ENCODE measurements around the gene SPINK13.
"Not testable (repeated sequence)": the region's sequence is repeated elsewhere in the genome, so short reads cannot be mapped to it uniquely, and the experiment has no call there.

SPINK13 gene

DNA sequence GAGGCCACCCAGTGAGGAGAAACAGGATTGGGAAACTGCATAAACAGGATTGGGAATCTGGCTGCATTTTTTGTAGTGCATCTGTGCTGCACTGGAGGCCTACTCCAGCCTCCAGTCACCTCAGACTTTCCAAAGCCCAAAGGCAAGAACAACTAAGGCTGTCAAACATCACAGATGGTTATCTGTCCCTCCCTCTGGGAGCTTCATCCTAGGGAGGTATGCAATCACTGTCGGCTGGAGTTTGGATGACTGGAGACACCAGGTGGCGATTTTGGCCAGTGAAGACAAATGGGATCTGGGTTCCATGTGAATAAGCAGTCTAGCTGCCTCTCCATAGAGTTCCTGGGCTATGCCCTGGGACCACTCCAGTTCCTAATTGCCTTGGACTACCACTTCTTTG is 9.3 kb upstream of the SPINK13 start:
- no peak for TF ChIP-seq Cebpa-rat (IDR thresholded peaks at IDR 0.05)
- H3K9ac ChIP-seq: no peak overlapping the region
- no peak overlapping the region for H3K27ac ChIP-seq
- no peaks in the 10 kb centered on the region for H3K36me3 ChIP-seq
- no peak overlapping the region for H3K4me2 ChIP-seq
- H3K9me3 ChIP-seq: peaks cover 25% of the 10 kb centered on the region
- H4K20me1 ChIP-seq: no peaks in the 10 kb centered on the region
- H3K4me3 ChIP-seq: no peak overlapping the region
- H3K4me1 ChIP-seq: no peaks in the 10 kb centered on the region
- no peaks in the 10 kb centered on the region for H3K27me3 ChIP-seq

DNA sequence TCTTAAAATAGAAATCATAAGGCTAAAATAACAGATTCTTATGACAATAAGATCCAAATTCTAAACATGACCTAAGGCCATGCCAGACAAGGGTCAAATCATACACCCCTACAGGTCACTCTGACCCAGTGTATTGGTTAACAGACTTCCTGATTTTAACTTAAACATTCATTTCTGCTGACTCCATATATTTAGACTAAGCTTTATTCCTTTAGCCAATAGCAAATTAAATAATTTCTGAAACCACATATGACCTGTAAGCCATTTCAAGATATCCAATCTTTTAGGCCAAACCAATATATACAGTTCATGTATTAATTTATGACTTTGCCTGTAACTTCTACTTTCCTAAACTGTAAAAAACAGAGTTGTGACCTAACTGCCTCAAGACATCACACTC is 7.4 kb upstream of the SPINK13 start:
- no peak for TF ChIP-seq Cebpa-rat (IDR thresholded peaks at IDR 0.05)
- H3K36me3 ChIP-seq: no peaks in the 10 kb centered on the region
- H3K27ac ChIP-seq: no peak overlapping the region
- H3K4me2 ChIP-seq: no peak overlapping the region
- no peak overlapping the region for H3K9ac ChIP-seq
- peaks cover 30% of the 10 kb centered on the region for H3K9me3 ChIP-seq
- H3K4me1 ChIP-seq: no peaks in the 10 kb centered on the region
- H3K4me3 ChIP-seq: no peak overlapping the region
- H3K27me3 ChIP-seq: no peaks in the 10 kb centered on the region
- H4K20me1 ChIP-seq: no peaks in the 10 kb centered on the region

GRCh38 chr5:148267962-148268361 is 632 bp upstream of the SPINK13 start:
- H4K20me1 ChIP-seq: no peaks in the 10 kb centered on the region
- TF ChIP-seq Cebpa-rat (IDR thresholded peaks at IDR 0.05): no peak
- H3K4me1 ChIP-seq: no peaks in the 10 kb centered on the region
- H3K9me3 ChIP-seq: 0 out of 2 replicates have a peak, but pooled peaks cover 5% of the 10 kb centered on the region
- no peak overlapping the region for H3K27ac ChIP-seq
- H3K4me3 ChIP-seq: no peak overlapping the region
- no peaks in the 10 kb centered on the region for H3K27me3 ChIP-seq
- H3K36me3 ChIP-seq: no peaks in the 10 kb centered on the region
- H3K4me2 ChIP-seq: no peak overlapping the region
- no peak overlapping the region for H3K9ac ChIP-seq

GRCh38 chr5:148275129-148275528 is 6.5 kb downstream of the SPINK13 start:
- H3K27me3 ChIP-seq, H3K36me3 ChIP-seq, H3K9ac ChIP-seq, H3K4me3 ChIP-seq, H3K4me1 ChIP-seq, H3K27ac ChIP-seq, H3K4me2 ChIP-seq, H3K9me3 ChIP-seq, H4K20me1 ChIP-seq: not testable (repeated sequence)

GRCh38 chr5:148280893-148281292 is 12.3 kb downstream of the SPINK13 start:
- not testable (repeated sequence) for H3K4me3 ChIP-seq, H3K9ac ChIP-seq, H3K9me3 ChIP-seq, H3K36me3 ChIP-seq, H3K27ac ChIP-seq, H3K4me2 ChIP-seq, H3K4me1 ChIP-seq, H4K20me1 ChIP-seq, H3K27me3 ChIP-seq

DNA sequence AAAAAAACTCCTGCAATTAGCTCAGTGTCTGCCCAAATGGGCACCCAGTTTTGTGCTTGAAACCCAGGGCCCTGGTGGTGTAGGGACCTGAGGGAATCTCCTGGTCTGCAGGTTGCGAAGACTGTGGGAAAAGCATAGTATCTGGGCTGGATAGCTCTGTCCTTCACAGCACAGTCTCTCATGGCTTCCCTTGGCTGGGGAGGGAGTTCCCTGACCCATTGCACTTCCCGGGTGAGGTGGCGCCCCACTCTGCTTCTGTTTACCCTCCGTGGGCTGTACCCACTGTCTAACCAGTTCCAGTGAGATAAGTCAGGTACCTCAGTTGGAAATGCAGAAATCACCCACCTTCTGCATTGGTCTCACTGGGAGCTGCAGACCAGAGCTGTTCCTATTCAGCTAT is 12.7 kb downstream of the SPINK13 start:
- H3K27ac ChIP-seq, H3K36me3 ChIP-seq, H3K9me3 ChIP-seq, H4K20me1 ChIP-seq, H3K4me1 ChIP-seq, H3K9ac ChIP-seq, H3K27me3 ChIP-seq, H3K4me2 ChIP-seq, H3K4me3 ChIP-seq: not testable (repeated sequence)

- Histone ChIP-seq H3K4me3 (no peak overlapping the region), H3K9ac (no peak overlapping the region), H4K20me1 (no peaks in the 10 kb centered on the region), H3K4me2 (no peak overlapping the region), H3K9me3 (no peaks in the 10 kb centered on the region), H3K27ac (no peak overlapping the region), H3K27me3 (no peaks in the 10 kb centered on the region), H3K4me1 (no peaks in the 10 kb centered on the region), H3K36me3 (no peaks in the 10 kb centered on the region)
- TF ChIP-seq Cebpa-rat (IDR thresholded peaks at IDR 0.05): no peak
Measured at GRCh38 chr5:148290271-148291195, 21.9 kb downstream of the SPINK13 start.

DNA sequence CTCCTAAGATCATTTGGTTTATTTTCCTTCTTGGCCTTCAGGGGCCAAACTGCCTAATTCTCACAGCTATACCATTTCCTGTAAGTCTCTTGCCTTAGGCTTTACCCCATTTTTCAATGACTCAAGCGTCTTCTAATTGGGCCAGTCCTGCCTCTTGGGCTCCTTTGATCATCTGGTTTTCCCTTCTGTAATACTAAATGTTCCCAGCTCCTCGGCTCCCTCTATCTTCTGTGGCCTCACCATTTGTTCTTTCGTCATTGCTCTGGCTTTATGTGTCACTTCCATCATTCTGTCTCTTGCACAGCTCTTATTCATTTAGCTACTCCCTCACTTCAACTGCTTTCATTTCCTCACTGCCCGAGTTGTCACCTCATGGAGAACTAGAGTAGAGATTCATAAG is 29.1 kb downstream of the SPINK13 start:
- H3K9ac ChIP-seq: no peak overlapping the region
- H3K27me3 ChIP-seq: no peaks in the 10 kb centered on the region
- no peaks in the 10 kb centered on the region for H3K4me1 ChIP-seq
- H3K36me3 ChIP-seq: no peaks in the 10 kb centered on the region
- H3K9me3 ChIP-seq: no peaks in the 10 kb centered on the region
- no peak overlapping the region for H3K27ac ChIP-seq
- no peak overlapping the region for H3K4me3 ChIP-seq
- TF ChIP-seq Cebpa-rat (IDR thresholded peaks at IDR 0.05): no peak
- H4K20me1 ChIP-seq: no peaks in the 10 kb centered on the region
- no peak overlapping the region for H3K4me2 ChIP-seq

DNA sequence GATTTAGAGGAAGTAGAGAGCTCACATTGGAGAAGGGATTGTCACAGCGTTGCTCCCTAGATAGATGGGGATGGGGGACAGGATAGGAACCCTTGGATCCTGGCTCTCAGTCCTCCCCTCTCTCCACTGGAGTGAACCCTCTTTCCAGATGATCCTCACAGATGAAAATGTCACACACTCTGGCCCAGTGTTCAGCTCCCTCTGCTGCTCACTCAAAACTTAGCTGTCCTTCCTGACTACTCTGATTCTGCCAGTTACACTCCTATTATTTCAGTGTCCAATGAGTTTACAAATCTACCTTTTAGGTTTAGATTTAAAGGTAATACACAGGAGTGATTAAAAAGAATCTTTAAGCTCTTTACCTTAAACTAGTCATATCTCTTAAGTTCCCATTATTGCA is 37.9 kb downstream of the SPINK13 start:
- H4K20me1 ChIP-seq: no peaks in the 10 kb centered on the region
- no peak for TF ChIP-seq Cebpa-rat (IDR thresholded peaks at IDR 0.05)
- H3K9ac ChIP-seq: no peak overlapping the region
- no peak overlapping the region for H3K4me2 ChIP-seq
- H3K4me3 ChIP-seq: no peak overlapping the region
- H3K4me1 ChIP-seq: no peaks in the 10 kb centered on the region
- H3K9me3 ChIP-seq: no peaks in the 10 kb centered on the region
- no peak overlapping the region for H3K27ac ChIP-seq
- no peaks in the 10 kb centered on the region for H3K27me3 ChIP-seq
- H3K36me3 ChIP-seq: no peaks in the 10 kb centered on the region

DNA sequence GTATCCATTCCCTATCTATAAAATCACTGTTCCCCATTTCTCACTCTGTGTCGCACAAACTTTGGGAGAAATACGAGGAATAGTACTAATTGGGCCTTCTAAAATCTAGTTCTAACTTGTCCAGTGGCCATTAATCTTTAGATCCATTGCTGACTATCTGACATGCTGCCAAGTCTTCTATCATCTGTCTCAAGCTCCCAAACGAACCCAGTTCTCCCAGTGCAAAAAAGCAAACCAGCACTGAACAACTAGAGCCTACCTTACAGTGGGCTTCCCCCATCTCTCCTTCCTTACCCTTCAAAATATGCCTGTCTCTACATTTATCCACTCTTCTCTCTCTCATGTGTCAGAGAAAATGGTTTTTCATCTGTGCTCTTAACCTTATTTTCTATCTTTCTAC is 40.4 kb downstream of the SPINK13 start:
- H4K20me1 ChIP-seq: no peaks in the 10 kb centered on the region
- no peak overlapping the region for H3K4me2 ChIP-seq
- H3K36me3 ChIP-seq: no peaks in the 10 kb centered on the region
- no peak overlapping the region for H3K27ac ChIP-seq
- no peaks in the 10 kb centered on the region for H3K27me3 ChIP-seq
- H3K4me1 ChIP-seq: no peaks in the 10 kb centered on the region
- no peak for TF ChIP-seq Cebpa-rat (IDR thresholded peaks at IDR 0.05)
- no peak overlapping the region for H3K9ac ChIP-seq
- no peak overlapping the region for H3K4me3 ChIP-seq
- H3K9me3 ChIP-seq: no peaks in the 10 kb centered on the region

DNA sequence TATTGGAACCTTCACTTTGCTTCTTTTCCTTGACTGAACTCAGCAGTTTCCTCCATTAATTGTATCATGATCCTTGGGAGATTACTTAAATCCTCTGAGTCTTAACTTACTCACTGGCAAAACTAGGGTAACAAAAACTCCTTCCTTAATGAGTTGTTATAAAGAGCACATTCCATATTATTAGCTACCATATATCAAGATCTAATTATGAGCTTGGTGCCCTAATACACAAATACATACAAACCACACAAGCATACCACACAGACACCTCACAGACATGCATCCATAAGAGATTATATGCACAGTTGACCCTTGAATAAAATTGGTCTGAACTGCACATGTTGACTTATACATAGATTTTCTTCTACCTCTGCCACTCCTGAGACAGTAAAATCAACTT is 41.2 kb downstream of the SPINK13 start:
- Histone ChIP-seq H3K4me2 (no peak overlapping the region), H3K9ac (no peak overlapping the region), H3K36me3 (no peaks in the 10 kb centered on the region), H3K27ac (no peak overlapping the region), H3K4me1 (no peaks in the 10 kb centered on the region), H3K9me3 (no peaks in the 10 kb centered on the region), H3K27me3 (no peaks in the 10 kb centered on the region), H4K20me1 (no peaks in the 10 kb centered on the region), H3K4me3 (no peak overlapping the region)
- no peak for TF ChIP-seq Cebpa-rat (IDR thresholded peaks at IDR 0.05)
